ENCODE measurements around the gene VEGFB.

- TF ChIP-seq CTCF (IDR thresholded peaks at IDR 0.05 in 4 of 5, conservative IDR thresholded peaks at IDR 0.05 in 1 of 5) (no peak), POLR2A (IDR thresholded peaks at IDR 0.05) (no peak)
Measured at GRCh38 chr11:64203421-64204079, 30.8 kb upstream of the VEGFB start.

All from gastrocnemius medialis (tissue), 4 donors.